ENCODE results near the gene DNTTIP2.
"Not testable (repeated sequence)": the region's sequence is repeated elsewhere in the genome, so short reads cannot be mapped to it uniquely, and the experiment has no call there.

Gene DNTTIP2

GRCh38 chr1:93841771-93842170 lies 37.2 kb downstream of the DNTTIP2 start:
- DNase-seq (ENCODE audit: low spot score): no peak

DNA sequence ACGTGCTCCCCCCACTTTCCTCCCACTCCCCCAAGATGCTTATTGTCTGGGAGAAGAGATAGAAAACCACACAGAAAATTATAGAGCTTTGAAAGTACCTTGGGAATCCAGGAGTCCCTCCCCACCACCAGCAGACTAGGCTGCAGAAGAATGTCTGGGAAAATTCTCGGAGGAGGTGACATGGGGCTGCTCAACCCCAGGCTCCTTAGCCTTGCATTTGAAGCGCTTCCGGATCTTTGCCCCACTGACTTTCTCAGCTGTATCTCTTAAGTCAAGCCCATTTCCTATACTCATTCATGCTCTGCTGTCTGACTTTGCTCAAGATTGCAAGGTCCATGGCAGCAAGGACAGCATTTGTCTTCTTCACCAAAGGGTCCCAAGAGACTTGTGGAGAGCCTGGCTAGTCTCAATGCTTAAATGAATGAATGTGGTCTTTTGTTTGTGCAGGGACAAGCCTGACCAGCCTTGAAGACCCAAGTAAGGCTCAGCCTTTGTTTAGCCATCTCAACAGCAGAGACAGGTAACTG lies 38.0 kb downstream of the DNTTIP2 start:
- DNase-seq (ENCODE audit: low spot score): no peak

GRCh38 chr1:93839753-93840152 lies 39.3 kb downstream of the DNTTIP2 start:
- no peak for DNase-seq (ENCODE audit: low spot score)

DNA sequence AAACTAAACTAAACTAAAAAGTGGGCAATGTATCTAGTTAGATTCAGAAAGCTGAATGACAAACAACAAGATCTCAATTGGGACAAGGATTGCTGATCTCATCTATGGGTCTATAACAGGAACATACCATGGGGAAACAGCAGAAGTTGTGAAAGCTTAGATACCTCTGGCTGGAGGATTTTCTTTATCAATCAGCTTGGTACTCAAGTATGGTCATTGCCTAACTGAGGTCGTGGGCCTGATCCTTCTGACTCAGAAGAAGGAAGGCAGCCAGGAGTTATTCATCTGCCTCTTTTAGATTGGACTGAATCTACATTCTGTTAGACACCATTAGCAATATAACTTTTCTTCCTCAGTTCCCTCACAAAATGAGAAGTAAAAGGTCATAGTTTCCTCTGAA lies 39.7 kb downstream of the DNTTIP2 start:
- peak; percentile 87 for DNase-seq (ENCODE audit: low spot score)

GRCh38 chr1:93837961-93838360 lies 41.0 kb downstream of the DNTTIP2 start:
- no peak for DNase-seq (ENCODE audit: low spot score)

DNA sequence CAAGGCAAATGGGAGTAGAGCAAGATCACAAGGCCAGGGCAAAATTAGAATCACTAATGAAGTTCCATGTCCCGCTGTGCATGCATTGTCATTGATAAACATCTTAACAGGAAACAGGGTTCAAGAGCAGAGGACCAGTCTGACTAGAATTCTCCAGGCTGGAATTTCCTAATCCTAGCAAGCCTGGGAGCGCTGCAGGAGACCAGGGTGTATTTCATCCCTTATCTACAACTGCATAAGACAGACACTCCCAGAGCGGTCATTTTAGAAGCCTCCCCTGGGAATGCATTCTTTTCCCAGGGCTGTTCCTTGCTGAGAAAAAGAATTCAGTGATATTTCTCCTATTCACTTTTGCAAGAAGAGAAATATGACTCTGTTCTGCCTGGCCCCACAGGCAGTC lies 45.7 kb downstream of the DNTTIP2 start:
- not testable (repeated sequence) for DNase-seq (ENCODE audit: low spot score)

- DNase-seq (ENCODE audit: low spot score): no peak
Measured at GRCh38 chr1:93829061-93829460, 49.9 kb downstream of the DNTTIP2 start.

GRCh38 chr1:93828367-93828755 lies 50.6 kb downstream of the DNTTIP2 start:
- DNase-seq (ENCODE audit: low spot score): no peak

GRCh38 chr1:93827633-93828366 lies 51.2 kb downstream of the DNTTIP2 start:
- DNase-seq (ENCODE audit: low spot score): no peak

DNA sequence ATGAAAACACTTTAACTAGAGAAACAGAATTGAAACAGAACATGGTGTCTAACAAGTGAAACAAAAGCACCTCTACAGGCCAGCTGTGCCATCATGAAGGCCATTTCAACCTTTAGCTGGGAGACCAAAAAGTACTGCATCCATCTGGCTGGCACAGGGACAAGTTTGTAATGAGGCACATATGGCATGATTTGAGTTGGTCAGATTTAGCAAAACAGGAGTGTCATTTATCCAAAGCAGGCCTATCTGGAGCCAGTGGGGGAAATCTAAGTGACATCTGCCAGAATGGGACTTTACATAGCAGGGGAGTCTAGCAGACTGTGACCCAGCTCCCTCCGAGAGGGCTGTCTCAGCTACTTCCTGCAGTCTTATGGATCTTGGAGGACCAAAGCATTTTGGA lies 51.9 kb downstream of the DNTTIP2 start:
- no peak for DNase-seq (ENCODE audit: low spot score)

DNA sequence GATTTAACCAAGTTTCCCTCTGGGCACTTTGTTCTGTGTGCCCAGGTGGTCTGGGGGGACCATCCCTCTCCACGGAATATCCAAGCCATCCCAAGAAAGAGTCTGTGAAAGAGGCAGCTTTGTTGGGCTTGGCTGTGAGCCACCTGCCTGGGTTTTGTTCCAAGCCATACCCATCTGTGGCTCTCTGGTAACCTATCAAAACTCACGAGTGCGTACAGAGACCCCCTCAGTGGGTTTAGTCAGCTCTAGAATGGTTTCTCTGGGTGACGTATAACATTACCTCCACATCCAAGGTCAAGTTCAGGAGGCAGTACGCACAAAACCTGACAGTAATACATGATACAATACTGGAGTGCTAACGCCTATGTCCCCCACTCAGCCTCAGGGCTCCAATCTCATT lies 54.2 kb downstream of the DNTTIP2 start:
- DNase-seq (ENCODE audit: low spot score): no peak

GRCh38 chr1:93822730-93823425 lies 56.1 kb downstream of the DNTTIP2 start:
- DNase-seq (ENCODE audit: low spot score): no peak

DNA sequence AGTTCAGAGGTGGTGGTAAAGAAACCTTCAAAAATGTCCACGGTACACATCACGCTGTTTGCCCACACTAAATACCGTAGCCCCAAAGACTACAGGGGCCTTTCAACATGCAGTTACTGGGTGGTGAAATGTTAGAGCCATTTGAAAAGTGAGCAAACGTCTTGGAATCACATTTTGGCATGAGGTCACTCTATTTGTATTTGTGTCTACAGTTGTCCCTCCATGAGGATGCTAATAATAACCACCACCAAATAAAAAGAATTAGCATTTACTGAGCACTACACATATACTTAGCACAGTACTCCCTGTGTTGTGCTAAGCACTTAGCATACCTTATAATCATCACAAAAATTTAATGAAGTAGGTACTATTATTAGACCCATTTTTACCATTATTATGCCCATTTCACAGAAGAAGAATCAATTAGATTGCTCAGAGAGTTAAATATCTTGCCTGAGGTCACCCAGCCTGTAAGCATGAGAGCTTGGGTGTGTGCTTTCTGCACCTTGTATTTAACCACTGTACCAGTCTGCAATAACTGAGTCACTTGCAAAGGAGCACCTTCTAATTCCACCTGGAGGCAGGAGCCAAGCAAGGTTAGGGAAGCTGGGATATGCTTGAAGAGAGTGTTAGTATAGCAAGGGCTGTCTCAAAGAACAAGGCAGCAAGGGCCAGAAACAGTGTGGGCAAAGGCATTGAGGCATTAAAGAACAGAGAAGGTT lies 57.4 kb downstream of the DNTTIP2 start:
- DNase-seq (ENCODE audit: low spot score): no peak

DNA sequence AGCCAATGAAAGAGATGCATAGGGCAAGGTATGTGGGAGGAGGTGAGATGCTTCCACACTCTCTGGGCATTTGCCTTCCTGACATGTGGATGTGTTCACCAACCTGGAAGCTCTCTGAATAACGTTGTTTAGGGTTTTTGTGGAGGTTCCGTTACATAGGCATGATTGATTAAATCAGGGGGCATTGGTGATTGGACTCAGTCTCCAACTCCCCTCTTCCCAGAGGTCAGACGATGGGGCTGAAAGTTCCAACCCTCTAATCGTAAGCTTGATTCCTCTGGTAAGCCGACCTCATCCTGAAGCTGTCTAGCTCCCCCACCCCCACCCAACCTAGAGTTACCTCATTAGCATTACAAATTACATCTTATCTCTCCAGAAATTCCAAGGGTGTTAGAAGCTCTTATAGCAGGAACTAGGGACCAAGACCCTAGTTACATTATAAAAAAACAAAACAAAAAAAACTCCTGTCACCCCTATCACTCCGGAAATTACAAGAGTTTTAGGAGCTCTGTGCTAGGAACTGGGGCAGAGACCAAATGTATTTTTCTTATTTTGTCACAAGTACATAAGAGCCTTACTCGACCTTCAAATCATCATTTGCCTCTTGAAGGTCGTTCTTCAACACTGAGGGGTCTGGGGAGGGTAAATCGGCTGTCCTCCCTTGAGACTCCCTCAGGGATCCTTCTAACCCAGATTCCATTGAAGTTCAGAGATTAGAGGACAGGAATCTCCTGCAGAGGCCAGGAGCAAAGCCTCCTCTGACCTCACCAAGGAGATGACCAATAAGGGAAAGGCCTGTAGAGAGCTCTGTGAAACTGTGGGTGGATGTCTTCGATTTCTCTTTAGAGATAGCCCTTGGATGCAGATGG lies 58.2 kb downstream of the DNTTIP2 start:
- DNase-seq (ENCODE audit: low spot score): no peak

DNA sequence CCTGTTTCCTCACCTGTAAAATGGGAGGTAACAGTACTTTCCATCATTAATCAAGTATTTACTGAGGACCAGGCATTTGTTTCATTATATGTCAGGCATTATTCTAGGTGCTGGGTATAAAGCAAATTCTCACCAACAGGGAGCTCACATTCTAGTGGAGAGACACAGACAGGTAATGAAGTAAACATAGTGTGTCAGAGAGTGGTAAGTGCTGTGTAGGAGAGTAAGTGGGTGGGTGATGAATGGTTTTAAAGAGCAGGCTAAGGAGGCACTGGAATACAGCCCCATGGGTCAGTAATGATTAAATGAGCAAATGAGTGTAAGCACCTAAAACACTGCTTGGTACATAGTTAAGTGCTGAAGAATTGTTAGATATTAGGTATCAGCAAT lies 60.4 kb downstream of the DNTTIP2 start:
- DNase-seq (ENCODE audit: low spot score): no peak

DNA sequence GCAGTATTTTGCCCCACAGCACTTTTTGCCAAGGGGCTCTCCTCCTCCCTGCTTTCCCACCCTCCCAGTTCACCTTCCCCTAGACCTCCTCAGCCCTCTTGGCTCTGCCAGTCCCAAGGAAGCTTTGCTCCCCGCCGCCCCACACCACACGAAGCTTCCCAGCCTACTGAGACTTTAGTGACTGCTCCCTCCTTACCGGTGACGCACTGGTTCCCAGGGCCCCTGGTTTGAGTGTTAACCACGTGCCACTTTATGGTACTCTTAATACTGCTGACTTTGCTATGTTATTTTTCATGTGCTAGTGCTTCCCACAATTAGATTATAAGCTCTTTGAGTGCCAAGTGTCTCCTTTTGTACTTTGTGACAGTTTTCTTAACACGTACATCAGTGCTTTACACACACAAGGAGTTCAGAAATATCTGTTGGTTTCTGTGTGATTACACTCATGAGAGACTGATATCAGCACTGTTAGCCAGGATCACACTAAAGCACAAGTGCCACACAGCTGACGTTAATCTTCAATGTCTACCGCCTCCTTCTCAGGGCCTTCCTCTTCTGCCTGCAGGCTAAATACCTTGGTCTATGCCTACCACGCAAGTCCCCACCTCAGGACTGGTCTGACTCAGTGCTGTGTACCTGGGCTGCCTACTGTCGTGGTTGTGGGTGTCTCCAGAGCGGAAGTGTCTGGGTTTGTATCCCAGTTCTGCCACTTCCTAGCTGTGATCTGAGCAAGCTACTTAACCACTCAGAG lies 61.0 kb downstream of the DNTTIP2 start:
- no peak for DNase-seq (ENCODE audit: low spot score)

- peak; percentile 70 for DNase-seq (ENCODE audit: low spot score)
Measured at GRCh38 chr1:93816970-93817678, 61.9 kb downstream of the DNTTIP2 start.
